WTC11 (cell line): ENCODE measurements around the gene RPL38. TPM values are rescaled to one million over a fixed set of nuclear protein-coding genes. Genes with fewer than 3 reads are reported as not detected.

Source experiments
- ATAC-seq: fragments of 200-7000 bp; cut with Tn5 transposase; 2 replicates; pipeline ENCODE4 v1.10.0; 2021; ENCODE audit warnings: mild to moderate bottlenecking, moderate library complexity
- CTCF ChIA-PET: fragments of 300-600 bp; sonication (Branson Sonifier 250); formaldehyde crosslinking; loops from one replicate; lab custom pipeline; 2021; ENCODE audit warnings: antibody characterized with exemption; lab: Charles Lee
- POLR2A ChIA-PET: fragments of 350-600 bp; sonication (Branson Sonifier 250); formaldehyde crosslinking; loops from one replicate; lab custom pipeline; 2021; ENCODE audit warnings: antibody characterized with exemption; lab: Charles Lee
- DNase-seq: peaks from one replicate; pipeline ENCODE4 v3.0.0; 2021; ENCODE audit warnings: low spot score
- H3K27ac Mint-ChIP-seq: 2 replicates; pipeline ENCODE4 v1.8.0; 2021; ENCODE audit warnings: mixed read lengths
- H3K27me3 Mint-ChIP-seq: 2 replicates; pipeline ENCODE4 v1.8.0; 2021; ENCODE audit warnings: low read depth, mild to moderate bottlenecking, moderate library complexity, mixed read lengths
- H3K36me3 Mint-ChIP-seq: 2 replicates; pipeline ENCODE4 v1.8.0; 2021; ENCODE audit warnings: mixed read lengths
- H3K4me1 Mint-ChIP-seq: 2 replicates; pipeline ENCODE4 v1.8.0; 2022; ENCODE audit warnings: mixed read lengths
- H3K4me3 Mint-ChIP-seq: 2 replicates; pipeline ENCODE4 v1.8.0; 2021; ENCODE audit warnings: mild to moderate bottlenecking, moderate library complexity, mixed read lengths
- H3K9me3 Mint-ChIP-seq: 2 replicates; pipeline ENCODE4 v1.8.0; 2021; ENCODE audit warnings: mixed read lengths
- ESRRA ChIP-seq: sonication (generic); formaldehyde crosslinking; IDR thresholded peaks from 2 replicates; pipeline ENCODE4 v1.8.1; 2022; ENCODE audit warnings: mild to moderate bottlenecking, missing genetic modification reagents, borderline replicate concordance
- FOXK1 ChIP-seq: sonication (generic); formaldehyde crosslinking; IDR thresholded peaks from 2 replicates; pipeline ENCODE4 v1.8.0; 2022; ENCODE audit warnings: mild to moderate bottlenecking, moderate library complexity, missing genetic modification reagents
- JUN ChIP-seq: sonication (generic); formaldehyde crosslinking; IDR thresholded peaks from 2 replicates; pipeline ENCODE4 v1.8.0; 2023; ENCODE audit warnings: mild to moderate bottlenecking, missing genetic modification reagents
- KAT7 ChIP-seq: sonication (generic); formaldehyde crosslinking; IDR thresholded peaks from 2 replicates; pipeline ENCODE4 v1.8.1; 2023; ENCODE audit warnings: missing genetic modification reagents, mild to moderate bottlenecking, borderline replicate concordance
- NR1H2 ChIP-seq: sonication (generic); formaldehyde crosslinking; IDR thresholded peaks from 2 replicates; pipeline ENCODE4 v1.9.0; 2021; ENCODE audit warnings: mild to moderate bottlenecking, moderate library complexity, missing genetic modification reagents
- SOX15 ChIP-seq: fragments of 250-450 bp; sonication (Bioruptor Pico); IDR thresholded peaks from 2 replicates; pipeline ENCODE4 v1.9.0; 2021; ENCODE audit warnings: mild to moderate bottlenecking
- total RNA-seq: library from RNA; stranded (reverse); gene quantifications from 3 replicates; pipeline ENCODE4 v1.2.3, GENCODE V29; 2021
- TF ChIP-seq, protein P1 (sequence below): sonication (generic); formaldehyde crosslinking; IDR thresholded peaks from 2 replicates; pipeline ENCODE4 v1.8.0; 2023; ENCODE audit warnings: missing genetic modification reagents, mild to moderate bottlenecking, borderline replicate concordance
- TF ChIP-seq, protein P2 (sequence below): sonication (generic); formaldehyde crosslinking; IDR thresholded peaks from 2 replicates; pipeline ENCODE4 v1.8.1; 2023; ENCODE audit warnings: mild to moderate bottlenecking, missing genetic modification reagents, moderate library complexity
- TF ChIP-seq, protein P3 (sequence below): sonication (generic); formaldehyde crosslinking; IDR thresholded peaks from 2 replicates; pipeline ENCODE4 v1.8.1; 2023; ENCODE audit warnings: mild to moderate bottlenecking, moderate library complexity, missing genetic modification reagents
- TF ChIP-seq, protein P4 (sequence below): sonication (generic); formaldehyde crosslinking; IDR thresholded peaks from 2 replicates; pipeline ENCODE4 v1.8.0; 2022; ENCODE audit warnings: mild to moderate bottlenecking, missing genetic modification reagents
- TF ChIP-seq, protein P5 (sequence below): fragments of 200-600 bp; IDR thresholded peaks from 2 replicates; pipeline ENCODE4 v1.8.0; 2022; ENCODE audit warnings: antibody characterized with exemption

Gene RPL38
- total RNA-seq, 1 experiment from 2014 or later: 1,170 TPM

DNA sequence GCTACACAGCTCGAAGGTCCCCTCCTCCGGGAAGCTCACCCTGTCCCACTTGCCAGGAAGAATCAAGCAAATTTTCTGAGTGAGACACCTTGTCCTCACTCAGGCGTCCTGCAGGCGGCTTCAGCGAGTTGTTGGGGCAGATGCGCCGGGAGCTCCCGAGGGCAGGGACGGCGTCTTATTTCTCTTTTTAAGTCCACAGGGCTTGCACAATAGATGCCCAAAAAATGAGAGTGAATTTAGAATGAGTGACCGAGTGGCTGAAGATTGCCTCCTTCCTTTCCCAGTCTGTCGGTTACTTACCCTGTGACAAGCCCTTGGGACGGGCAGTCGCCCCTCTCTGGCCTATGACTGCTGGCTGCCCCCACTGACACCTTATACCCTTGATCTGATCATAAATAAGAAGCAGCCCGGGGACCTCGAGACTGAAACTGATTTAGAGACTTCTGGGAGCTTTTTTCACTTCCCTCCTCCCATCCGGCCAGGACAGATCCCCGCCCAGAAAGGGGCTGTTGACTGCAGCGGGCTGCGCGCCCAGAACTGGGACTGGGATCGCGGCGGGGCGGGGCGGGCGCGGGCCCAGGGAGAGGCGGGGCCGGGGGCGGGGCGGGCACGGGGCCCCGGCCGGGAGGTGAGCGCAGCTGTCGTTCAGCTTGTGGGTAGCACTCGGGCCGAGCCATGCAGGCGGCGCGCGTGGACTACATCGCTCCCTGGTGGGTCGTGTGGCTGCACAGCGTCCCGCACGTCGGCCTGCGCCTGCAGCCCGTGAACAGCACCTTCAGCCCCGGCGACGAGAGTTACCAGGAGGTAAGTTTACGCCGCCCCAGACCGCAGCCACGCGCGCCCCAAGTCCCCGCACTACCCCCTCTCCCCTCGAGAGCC is 9.7 kb downstream of the RPL38 start, which contains the start of gene TTYH2 (continued):
- TF ChIP-seq FOXK1 (CRISPR knock-in tag) (peak; percentile 70; the same call in 1 of the 2 replicates), ESRRA (CRISPR knock-in tag) (peak; percentile 82; the same call in 1 of the 2 replicates), KAT7 (CRISPR knock-in tag) (0 out of 2 replicates have a peak, but pooled peaks have one; percentile 81)
- TF ChIP-seq, protein P1, sequence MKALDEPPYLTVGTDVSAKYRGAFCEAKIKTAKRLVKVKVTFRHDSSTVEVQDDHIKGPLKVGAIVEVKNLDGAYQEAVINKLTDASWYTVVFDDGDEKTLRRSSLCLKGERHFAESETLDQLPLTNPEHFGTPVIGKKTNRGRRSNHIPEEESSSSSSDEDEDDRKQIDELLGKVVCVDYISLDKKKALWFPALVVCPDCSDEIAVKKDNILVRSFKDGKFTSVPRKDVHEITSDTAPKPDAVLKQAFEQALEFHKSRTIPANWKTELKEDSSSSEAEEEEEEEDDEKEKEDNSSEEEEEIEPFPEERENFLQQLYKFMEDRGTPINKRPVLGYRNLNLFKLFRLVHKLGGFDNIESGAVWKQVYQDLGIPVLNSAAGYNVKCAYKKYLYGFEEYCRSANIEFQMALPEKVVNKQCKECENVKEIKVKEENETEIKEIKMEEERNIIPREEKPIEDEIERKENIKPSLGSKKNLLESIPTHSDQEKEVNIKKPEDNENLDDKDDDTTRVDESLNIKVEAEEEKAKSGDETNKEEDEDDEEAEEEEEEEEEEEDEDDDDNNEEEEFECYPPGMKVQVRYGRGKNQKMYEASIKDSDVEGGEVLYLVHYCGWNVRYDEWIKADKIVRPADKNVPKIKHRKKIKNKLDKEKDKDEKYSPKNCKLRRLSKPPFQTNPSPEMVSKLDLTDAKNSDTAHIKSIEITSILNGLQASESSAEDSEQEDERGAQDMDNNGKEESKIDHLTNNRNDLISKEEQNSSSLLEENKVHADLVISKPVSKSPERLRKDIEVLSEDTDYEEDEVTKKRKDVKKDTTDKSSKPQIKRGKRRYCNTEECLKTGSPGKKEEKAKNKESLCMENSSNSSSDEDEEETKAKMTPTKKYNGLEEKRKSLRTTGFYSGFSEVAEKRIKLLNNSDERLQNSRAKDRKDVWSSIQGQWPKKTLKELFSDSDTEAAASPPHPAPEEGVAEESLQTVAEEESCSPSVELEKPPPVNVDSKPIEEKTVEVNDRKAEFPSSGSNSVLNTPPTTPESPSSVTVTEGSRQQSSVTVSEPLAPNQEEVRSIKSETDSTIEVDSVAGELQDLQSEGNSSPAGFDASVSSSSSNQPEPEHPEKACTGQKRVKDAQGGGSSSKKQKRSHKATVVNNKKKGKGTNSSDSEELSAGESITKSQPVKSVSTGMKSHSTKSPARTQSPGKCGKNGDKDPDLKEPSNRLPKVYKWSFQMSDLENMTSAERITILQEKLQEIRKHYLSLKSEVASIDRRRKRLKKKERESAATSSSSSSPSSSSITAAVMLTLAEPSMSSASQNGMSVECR (CRISPR knock-in tag): peak; percentile 70; the same call in 1 of the 2 replicates
- TF ChIP-seq, protein P2, sequence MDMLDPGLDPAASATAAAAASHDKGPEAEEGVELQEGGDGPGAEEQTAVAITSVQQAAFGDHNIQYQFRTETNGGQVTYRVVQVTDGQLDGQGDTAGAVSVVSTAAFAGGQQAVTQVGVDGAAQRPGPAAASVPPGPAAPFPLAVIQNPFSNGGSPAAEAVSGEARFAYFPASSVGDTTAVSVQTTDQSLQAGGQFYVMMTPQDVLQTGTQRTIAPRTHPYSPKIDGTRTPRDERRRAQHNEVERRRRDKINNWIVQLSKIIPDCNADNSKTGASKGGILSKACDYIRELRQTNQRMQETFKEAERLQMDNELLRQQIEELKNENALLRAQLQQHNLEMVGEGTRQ (CRISPR knock-in tag): peak; percentile 27; the same call in 1 of the 2 replicates

DNA sequence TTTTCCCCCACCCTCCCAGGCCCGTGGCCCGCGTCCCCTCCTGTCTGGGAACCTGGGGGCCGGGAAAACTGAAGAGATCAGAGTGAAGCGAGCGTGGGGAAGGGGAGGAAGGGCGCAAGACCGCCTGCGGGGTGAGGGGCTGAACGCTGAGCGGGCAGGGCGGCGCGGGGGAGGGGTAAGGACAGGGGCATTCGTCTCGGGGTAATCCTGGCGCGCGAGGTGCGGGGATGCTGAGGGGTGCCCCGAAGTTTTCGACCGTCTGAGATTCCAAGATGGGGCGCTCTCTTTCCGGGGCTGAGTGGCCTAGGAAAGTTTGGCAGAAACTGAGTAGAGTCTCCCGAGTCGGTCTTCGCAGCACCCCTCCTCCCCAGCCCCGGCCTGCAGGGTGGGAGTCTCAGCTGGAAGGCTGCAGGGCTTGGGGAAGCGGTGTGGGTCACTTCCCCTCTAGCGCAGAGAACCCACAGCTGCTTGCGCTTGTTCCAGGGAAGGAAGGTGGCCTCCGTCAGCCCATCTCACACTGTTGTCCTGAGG is 10.4 kb downstream of the RPL38 start:
- POLR2A ChIA-PET: interaction anchor here (1.0 kb wide), 1 partner anchor 10 kb away, joined by 7 read pairs; no protein-coding TSS in a partner anchor
- CTCF ChIA-PET: interaction anchor here (0.9 to 3.2 kb wide), 14 partner anchors 10 to 154 kb away, joined by 3 to 23 read pairs (median 7); partner anchors contain the start of genes BTBD17 and RPL38
- Mint-ChIP-seq H3K36me3 (peaks cover 16% of the 10 kb centered on the region), H3K4me3 (peak overlapping the region; percentile 93), H3K27me3 (peaks cover 37% of the 10 kb centered on the region)
- ATAC-seq: no peak
- TF ChIP-seq SOX15 (CRISPR knock-in tag) (no peak), JUN (CRISPR knock-in tag) (no peak), NR1H2 (CRISPR knock-in tag) (no peak)
- TF ChIP-seq, protein P3, sequence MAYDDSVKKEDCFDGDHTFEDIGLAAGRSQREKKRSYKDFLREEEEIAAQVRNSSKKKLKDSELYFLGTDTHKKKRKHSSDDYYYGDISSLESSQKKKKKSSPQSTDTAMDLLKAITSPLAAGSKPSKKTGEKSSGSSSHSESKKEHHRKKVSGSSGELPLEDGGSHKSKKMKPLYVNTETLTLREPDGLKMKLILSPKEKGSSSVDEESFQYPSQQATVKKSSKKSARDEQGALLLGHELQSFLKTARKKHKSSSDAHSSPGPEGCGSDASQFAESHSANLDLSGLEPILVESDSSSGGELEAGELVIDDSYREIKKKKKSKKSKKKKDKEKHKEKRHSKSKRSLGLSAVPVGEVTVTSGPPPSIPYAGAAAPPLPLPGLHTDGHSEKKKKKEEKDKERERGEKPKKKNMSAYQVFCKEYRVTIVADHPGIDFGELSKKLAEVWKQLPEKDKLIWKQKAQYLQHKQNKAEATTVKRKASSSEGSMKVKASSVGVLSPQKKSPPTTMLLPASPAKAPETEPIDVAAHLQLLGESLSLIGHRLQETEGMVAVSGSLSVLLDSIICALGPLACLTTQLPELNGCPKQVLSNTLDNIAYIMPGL (CRISPR knock-in tag): no peak
- TF ChIP-seq, protein P4, sequence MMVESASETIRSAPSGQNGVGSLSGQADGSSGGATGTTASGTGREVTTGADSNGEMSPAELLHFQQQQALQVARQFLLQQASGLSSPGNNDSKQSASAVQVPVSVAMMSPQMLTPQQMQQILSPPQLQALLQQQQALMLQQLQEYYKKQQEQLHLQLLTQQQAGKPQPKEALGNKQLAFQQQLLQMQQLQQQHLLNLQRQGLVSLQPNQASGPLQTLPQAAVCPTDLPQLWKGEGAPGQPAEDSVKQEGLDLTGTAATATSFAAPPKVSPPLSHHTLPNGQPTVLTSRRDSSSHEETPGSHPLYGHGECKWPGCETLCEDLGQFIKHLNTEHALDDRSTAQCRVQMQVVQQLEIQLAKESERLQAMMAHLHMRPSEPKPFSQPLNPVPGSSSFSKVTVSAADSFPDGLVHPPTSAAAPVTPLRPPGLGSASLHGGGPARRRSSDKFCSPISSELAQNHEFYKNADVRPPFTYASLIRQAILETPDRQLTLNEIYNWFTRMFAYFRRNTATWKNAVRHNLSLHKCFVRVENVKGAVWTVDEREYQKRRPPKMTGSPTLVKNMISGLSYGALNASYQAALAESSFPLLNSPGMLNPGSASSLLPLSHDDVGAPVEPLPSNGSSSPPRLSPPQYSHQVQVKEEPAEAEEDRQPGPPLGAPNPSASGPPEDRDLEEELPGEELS: no peak
- TF ChIP-seq, protein P5, sequence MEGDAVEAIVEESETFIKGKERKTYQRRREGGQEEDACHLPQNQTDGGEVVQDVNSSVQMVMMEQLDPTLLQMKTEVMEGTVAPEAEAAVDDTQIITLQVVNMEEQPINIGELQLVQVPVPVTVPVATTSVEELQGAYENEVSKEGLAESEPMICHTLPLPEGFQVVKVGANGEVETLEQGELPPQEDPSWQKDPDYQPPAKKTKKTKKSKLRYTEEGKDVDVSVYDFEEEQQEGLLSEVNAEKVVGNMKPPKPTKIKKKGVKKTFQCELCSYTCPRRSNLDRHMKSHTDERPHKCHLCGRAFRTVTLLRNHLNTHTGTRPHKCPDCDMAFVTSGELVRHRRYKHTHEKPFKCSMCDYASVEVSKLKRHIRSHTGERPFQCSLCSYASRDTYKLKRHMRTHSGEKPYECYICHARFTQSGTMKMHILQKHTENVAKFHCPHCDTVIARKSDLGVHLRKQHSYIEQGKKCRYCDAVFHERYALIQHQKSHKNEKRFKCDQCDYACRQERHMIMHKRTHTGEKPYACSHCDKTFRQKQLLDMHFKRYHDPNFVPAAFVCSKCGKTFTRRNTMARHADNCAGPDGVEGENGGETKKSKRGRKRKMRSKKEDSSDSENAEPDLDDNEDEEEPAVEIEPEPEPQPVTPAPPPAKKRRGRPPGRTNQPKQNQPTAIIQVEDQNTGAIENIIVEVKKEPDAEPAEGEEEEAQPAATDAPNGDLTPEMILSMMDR: no peak
- TF ChIP-seq, all 79 proteins: peak for 0
- DNase-seq: no peak
- H3K27ac Mint-ChIP-seq: no peak overlapping the region
- H3K4me1 Mint-ChIP-seq: peaks cover 43% of the 10 kb centered on the region
- no peaks in the 10 kb centered on the region for H3K9me3 Mint-ChIP-seq
